HCT116 (cell line): Measurements from ENCODE around the gene FAM98A. TPM values are rescaled to one million over a fixed set of nuclear protein-coding genes. Genes with fewer than 3 reads are reported as not detected.
A peak's percentile ranks its signal among the peaks of the same experiment; 100 is the strongest.

ENCODE experiments used
- ATAC-seq: fragments of 200-7000 bp; cut with Tn5 transposase; 2 replicates; pipeline ENCODE4 v1.9.1; 2020; ENCODE audit warnings: mild to moderate bottlenecking, moderate library complexity
- BruUV-seq: library from RNA; stranded (reverse); fragments of 400-500 nt; replicated peaks from 2 replicates; lab custom pipeline; 2021; lab: Mats Ljungman, UMichigan
- CTCF ChIA-PET: fragments of 300-600 bp; sonication (Branson Sonifier 250); formaldehyde crosslinking; loops from one replicate; lab custom pipeline; 2021; ENCODE audit warnings: antibody characterized with exemption; lab: Charles Lee
- POLR2A ChIA-PET: fragments of 300-600, 350-600 bp; sonication (Branson Sonifier 250); formaldehyde crosslinking; loops from one replicate; lab custom pipeline; 2021; ENCODE audit warnings: antibody characterized with exemption; lab: Charles Lee
- RAD21 ChIA-PET, 2 experiments: fragments of 300-600 bp; sonication (Branson Sonifier 250); formaldehyde crosslinking; loops; one replicate each; lab custom pipeline; 2023; ENCODE audit warnings: low total read pairs in 2 of 2; ENCODE audit not compliant: uncharacterized antibody in 2 of 2, unreplicated experiment in 2 of 2, low non-redundant PET in 1 of 2; lab: Charles Lee
- DNase-seq: peaks from one replicate; pipeline ENCODE4 v3.0.0-alpha.2; 2010; ENCODE audit warnings: low read depth, low spot score
- H2AFZ ChIP-seq: fragments of 200-600 bp; shearing (Covaris generic), sonication (generic); 2 replicates; pipeline ENCODE4 v1.6.1; 2017; ENCODE audit warnings: low read depth, mixed run types, mixed read lengths, antibody characterized with exemption, low read length; ENCODE audit not compliant: poor library complexity, severe bottlenecking
- H3K27ac ChIP-seq: 2 replicates; pipeline ENCODE4 v1.5.1; 2012; ENCODE audit warnings: low read depth, low read length
- H3K27me3 ChIP-seq: fragments of 200-600 bp; sonication (generic); 2 replicates; pipeline ENCODE4 v1.6.1; 2016; ENCODE audit warnings: mixed run types, low read length, mixed read lengths; ENCODE audit not compliant: insufficient read depth
- H3K36me3 ChIP-seq, 2 experiments: fragments of 200-500 bp in 1 of 2; fragments of 200-600 bp in 1 of 2; sonication (Bioruptor generic) in 1 of 2; sonication (generic) in 1 of 2; 2 replicates each; pipeline versions ENCODE4 v1.5.1 to v1.6.1; 2014 to 2016; ENCODE audit warnings: low read length in 2 of 2, inconsistent platforms in 1 of 2, mixed read lengths in 1 of 2, mixed run types in 1 of 2; ENCODE audit not compliant: insufficient read depth in 2 of 2, control insufficient read depth in 1 of 2
- H3K4me1 ChIP-seq, 2 experiments: fragments of 200-600 bp in 1 of 2; sonication (generic) in 1 of 2; 2 replicates each; pipeline versions ENCODE4 v1.5.1 to v1.6.1; 2012 to 2017; ENCODE audit warnings: low read length in 2 of 2, inconsistent platforms in 1 of 2, mild to moderate bottlenecking in 1 of 2, mixed read lengths in 1 of 2, mixed run types in 1 of 2, moderate library complexity in 1 of 2; ENCODE audit not compliant: insufficient read depth in 2 of 2, control insufficient read depth in 1 of 2
- H3K4me2 ChIP-seq: fragments of 200-600 bp; sonication (generic); 2 replicates; pipeline ENCODE4 v1.6.1; 2017; ENCODE audit warnings: mixed run types, low read length, mixed read lengths
- H3K4me3 ChIP-seq, 2 experiments: fragments of 200-600 bp in 1 of 2; sonication (generic) in 1 of 2; replicated peaks in 1 of 2; 2 replicates each; pipeline ENCODE4 v1.5.1; 2011 to 2016; ENCODE audit warnings: low read length in 2 of 2, control low read depth in 1 of 2, low read depth in 1 of 2, mild to moderate bottlenecking in 1 of 2, mixed read lengths in 1 of 2, mixed run types in 1 of 2
- H3K79me2 ChIP-seq: fragments of 200-600 bp; sonication (generic); 2 replicates; pipeline ENCODE4 v1.6.1; 2017; ENCODE audit warnings: mild to moderate bottlenecking, mixed run types, low read length, moderate library complexity, mixed read lengths; ENCODE audit not compliant: insufficient read depth
- H3K9ac ChIP-seq: fragments of 200-600 bp; sonication (generic); 2 replicates; pipeline ENCODE4 v1.6.1; 2016; ENCODE audit warnings: low read length, mixed read lengths
- H3K9me2 ChIP-seq: fragments of 200-600 bp; sonication (generic), shearing (Covaris generic); 2 replicates; pipeline ENCODE4 v1.6.1; 2017; ENCODE audit warnings: mixed run types, mild to moderate bottlenecking, moderate library complexity; ENCODE audit not compliant: insufficient read depth
- H3K9me3 ChIP-seq, 2 experiments: fragments of 200-500 bp in 1 of 2; fragments of 200-600 bp in 1 of 2; sonication (Bioruptor generic) in 1 of 2; sonication (generic) in 1 of 2; 2 replicates each; pipeline ENCODE4 v1.6.1; 2014 to 2017; ENCODE audit warnings: low read length in 2 of 2, mixed read lengths in 2 of 2, inconsistent platforms in 1 of 2, low read depth in 1 of 2, mild to moderate bottlenecking in 1 of 2, mixed run types in 1 of 2, moderate library complexity in 1 of 2; ENCODE audit not compliant: control insufficient read depth in 1 of 2, insufficient read depth in 1 of 2
- H4K20me1 ChIP-seq: fragments of 200-600 bp; sonication (generic), shearing (Covaris generic); 2 replicates; pipeline ENCODE4 v1.6.1; 2017; ENCODE audit warnings: mixed run types, mild to moderate bottlenecking, moderate library complexity; ENCODE audit not compliant: insufficient read depth
- ATF3 ChIP-seq: IDR thresholded peaks from 2 replicates; pipeline ENCODE4 v1.6.1; 2012
- CBX3 ChIP-seq: IDR thresholded peaks from 2 replicates; pipeline ENCODE4 v1.6.1; 2012; ENCODE audit warnings: low read depth
- CTCF ChIP-seq, 3 experiments: fragments of 200-600 bp in 1 of 3; sonication (generic) in 1 of 3; IDR thresholded peaks in 2 of 3; conservative IDR thresholded peaks in 1 of 3; 2 replicates each; pipeline ENCODE4 v1.5.1; 2012 to 2017; ENCODE audit warnings: low read depth in 2 of 3, low read length in 2 of 3, antibody characterized with exemption in 1 of 3, borderline replicate concordance in 1 of 3, control low read depth in 1 of 3, mild to moderate bottlenecking in 1 of 3, mixed read lengths in 1 of 3, mixed run types in 1 of 3, moderate library complexity in 1 of 3; ENCODE audit not compliant: insufficient read depth in 1 of 3
- EGR1 ChIP-seq: IDR thresholded peaks from 2 replicates; pipeline ENCODE4 v1.6.1; 2012; ENCODE audit warnings: low read depth
- ELF1 ChIP-seq: IDR thresholded peaks from 2 replicates; pipeline ENCODE4 v1.6.1; 2012; ENCODE audit warnings: low read depth, borderline replicate concordance
- EZH2 ChIP-seq: fragments of 200-600 bp; sonication (generic); IDR thresholded peaks from 2 replicates; pipeline ENCODE4 v1.6.1; 2017; ENCODE audit warnings: antibody characterized with exemption, mixed run types
- EZH2phosphoT487 ChIP-seq: fragments of 200-600 bp; IDR thresholded peaks from 2 replicates; pipeline ENCODE4 v1.6.1; 2018; ENCODE audit warnings: antibody characterized with exemption, borderline replicate concordance
- FOSL1 ChIP-seq: IDR thresholded peaks from 2 replicates; pipeline ENCODE4 v1.6.1; 2012; ENCODE audit warnings: low read depth
- JUND ChIP-seq: IDR thresholded peaks from 2 replicates; pipeline ENCODE4 v1.6.1; 2012
- MAX ChIP-seq: IDR thresholded peaks from 2 replicates; pipeline ENCODE4 v1.6.1; 2012
- POLR2A ChIP-seq: IDR thresholded peaks from 2 replicates; pipeline ENCODE4 v1.7.0; 2011; ENCODE audit warnings: borderline replicate concordance; ENCODE audit not compliant: insufficient read depth, insufficient read length; ENCODE audit errors: extremely low read depth
- POLR2AphosphoS5 ChIP-seq: IDR thresholded peaks from 2 replicates; pipeline ENCODE4 v1.6.1; 2011; ENCODE audit warnings: mild to moderate bottlenecking, low read depth, low read length, moderate library complexity
- RAD21 ChIP-seq: IDR thresholded peaks from 2 replicates; pipeline ENCODE4 v1.6.1; 2012; ENCODE audit warnings: low read depth, mild to moderate bottlenecking
- SP1 ChIP-seq: IDR thresholded peaks from 2 replicates; pipeline ENCODE4 v1.6.1; 2012; ENCODE audit warnings: low read depth
- SRF ChIP-seq: IDR thresholded peaks from 2 replicates; pipeline ENCODE4 v1.6.1; 2012; ENCODE audit warnings: low read depth
- TCF7L2 ChIP-seq: IDR thresholded peaks from 2 replicates; pipeline ENCODE4 v1.7.0; 2011; ENCODE audit warnings: borderline replicate concordance, inconsistent platforms; ENCODE audit not compliant: insufficient read depth, insufficient read length; ENCODE audit errors: extremely low read depth
- YY1 ChIP-seq: IDR thresholded peaks from 2 replicates; pipeline ENCODE4 v1.6.1; 2011; ENCODE audit warnings: low read length, low read depth, moderate library complexity, mild to moderate bottlenecking; ENCODE audit not compliant: insufficient replicate concordance; ENCODE audit errors: extremely low read depth
- ZFX ChIP-seq: fragments of 450-650 bp; IDR thresholded peaks from 2 replicates; pipeline ENCODE4 v1.6.1; 2017
- ZNF274 ChIP-seq: fragments of 200-500 bp; sonication (Bioruptor generic); IDR thresholded peaks from 2 replicates; pipeline ENCODE4 v1.6.1; 2014; ENCODE audit warnings: mild to moderate bottlenecking, low read depth, low read length, inconsistent platforms
- intact Hi-C: fragments of 100-400 bp; cut with micrococcal nuclease; formaldehyde crosslinking; loops from 2 replicates; pipeline ENCODE4 v1.10.0; 2022
- total RNA-seq: library from RNA; stranded (reverse); gene quantifications from one replicate; pipeline ENCODE4 v1.2.1, GENCODE V29; 2021; ENCODE audit not compliant: unreplicated experiment

FAM98A gene
- total RNA-seq, 1 experiment from 2014 or later = 42.9 TPM

- H3K4me3 ChIP-seq = no peak overlapping the region
- TF ChIP-seq EZH2 = no peak
- TF ChIP-seq TCF7L2 = no peak
- no peak for TF ChIP-seq RAD21
- no peak for TF ChIP-seq ELF1
- no peak for TF ChIP-seq POLR2AphosphoS5
- TF ChIP-seq YY1 = no peak
- no peak for TF ChIP-seq FOSL1
- no peaks in the 10 kb centered on the region for H3K36me3 ChIP-seq
- no peak for DNase-seq
- ATAC-seq = no peak
- no peak overlapping the region for H3K27ac ChIP-seq
- CTCF ChIA-PET = no interaction called here
- no TSS peak for BruUV-seq
- peaks cover 17% of the 10 kb centered on the region for H3K79me2 ChIP-seq
- intact Hi-C loops = no loop called here
- H3K9ac ChIP-seq = no peak overlapping the region
- no peaks in the 10 kb centered on the region for H4K20me1 ChIP-seq
- no peaks in the 10 kb centered on the region for H3K9me2 ChIP-seq
- H3K4me2 ChIP-seq = no peak overlapping the region
- H3K4me1 ChIP-seq = peaks cover 7 to 20% of the 10 kb centered on the region in 2 experiments
- no peaks in the 10 kb centered on the region for H3K9me3 ChIP-seq
- no peaks in the 10 kb centered on the region for H3K27me3 ChIP-seq
- RAD21 ChIA-PET = no interaction called here
- no peak overlapping the region for H2AFZ ChIP-seq
- POLR2A ChIA-PET = no interaction called here
Observed at GRCh38 chr2:33602201-33602830, 3.2 kb upstream of the FAM98A start.

GRCh38 chr2:33599943-33600192 is 769 bp upstream of the FAM98A start:
- Histone ChIP-seq H3K27me3 (no peaks in the 10 kb centered on the region), H4K20me1 (no peaks in the 10 kb centered on the region), H3K27ac (peak overlapping the region; percentile 28; the same call in 1 of the 2 replicates), H3K4me2 (peak overlapping the region; percentile 88), H3K9me3 (no peaks in the 10 kb centered on the region), H3K4me1 (peaks cover 7 to 20% of the 10 kb centered on the region in 2 experiments), H3K36me3 (peaks cover 0 to 3% of the 10 kb centered on the region in 2 experiments; a peak in 1 of 4 replicates), H2AFZ (peak overlapping the region; percentile 56), H3K9ac (peak overlapping the region; percentile 79), H3K4me3 (peak overlapping the region; percentile 88 to 95), H3K9me2 (no peaks in the 10 kb centered on the region), H3K79me2 (peaks cover 42% of the 10 kb centered on the region)
- intact Hi-C loops = no loop called here
- ChIA-PET CTCF (interaction anchor here (1.1 kb wide), 3 partner anchors 17 to 187 kb away, joined by 3 to 6 read pairs (median 4); no protein-coding TSS in a partner anchor), POLR2A (no interaction called here), RAD21 (no interaction called here)
- ATAC-seq (no peak), DNase-seq (no peak)
- no TSS peak for BruUV-seq
- no peak for TF ChIP-seq ZFX
- no peak for TF ChIP-seq ELF1
- no peak for TF ChIP-seq ZNF274
- TF ChIP-seq ATF3 = no peak
- TF ChIP-seq RAD21 = no peak
- no peak for TF ChIP-seq YY1
- no peak for TF ChIP-seq EGR1
- no peak for TF ChIP-seq CTCF (IDR thresholded peaks at IDR 0.05 in 2 of 3, conservative IDR thresholded peaks at IDR 0.05 in 1 of 3; ENCODE audit: borderline replicate concordance in 1 of 3, insufficient read depth in 1 of 3, low read depth in 2 of 3, low read length in 2 of 3)
- TF ChIP-seq EZH2phosphoT487 = no peak
- no peak for TF ChIP-seq CBX3
- TF ChIP-seq POLR2A = no peak
- no peak for TF ChIP-seq SP1
- TF ChIP-seq FOSL1 = no peak
- no peak for TF ChIP-seq EZH2
- TF ChIP-seq SRF = no peak
- no peak for TF ChIP-seq JUND
- TF ChIP-seq MAX = no peak
